ENCODE measurements around the gene MEGF10.
"Not testable (repeated sequence)": the region's sequence is repeated elsewhere in the genome, so short reads cannot be mapped to it uniquely, and the experiment has no call there.

The MEGF10 gene

GRCh38 chr5:127316011-127316410 is 25.4 kb downstream of the MEGF10 start:
- no peak overlapping the region for H2AFZ ChIP-seq (ENCODE audit: low read depth, low read length)
- no peaks in the 10 kb centered on the region for H3K27me3 ChIP-seq (ENCODE audit: low read depth, low read length)
- no peaks in the 10 kb centered on the region for H3K79me2 ChIP-seq (ENCODE audit: low read length)
- H3K4me3 ChIP-seq (ENCODE audit: low read length): no peak overlapping the region
- H3K4me1 ChIP-seq (ENCODE audit: low read length): peaks cover 8% of the 10 kb centered on the region
- no peaks in the 10 kb centered on the region for H3K36me3 ChIP-seq (replicated peaks; ENCODE audit: low read depth, low read length)
- H3K27ac ChIP-seq (ENCODE audit: low read length): no peak overlapping the region
- no peak overlapping the region for H3K4me2 ChIP-seq (ENCODE audit: low read length)
- TF ChIP-seq CTCF (IDR thresholded peaks at IDR 0.05; ENCODE audit: low read depth, low read length) (no peak), EZH2phosphoT487 (IDR thresholded peaks at IDR 0.05; ENCODE audit: low read depth) (no peak)
- no peaks in the 10 kb centered on the region for H3K9me3 ChIP-seq (ENCODE audit: insufficient read depth, low read length)
- H4K20me1 ChIP-seq (ENCODE audit: insufficient read depth, low read length): no peaks in the 10 kb centered on the region
- H3K9ac ChIP-seq (ENCODE audit: low read length): no peak overlapping the region

- not testable (repeated sequence) for H3K9ac ChIP-seq (ENCODE audit: low read length); H4K20me1 ChIP-seq (ENCODE audit: insufficient read depth, low read length); H3K79me2 ChIP-seq (ENCODE audit: low read length); H3K27me3 ChIP-seq (ENCODE audit: low read depth, low read length); H3K4me3 ChIP-seq (ENCODE audit: low read length); H3K27ac ChIP-seq (ENCODE audit: low read length); H2AFZ ChIP-seq (ENCODE audit: low read depth, low read length); H3K4me1 ChIP-seq (ENCODE audit: low read length); H3K36me3 ChIP-seq (replicated peaks; ENCODE audit: low read depth, low read length); H3K4me2 ChIP-seq (ENCODE audit: low read length); H3K9me3 ChIP-seq (ENCODE audit: insufficient read depth, low read length)
Observed at GRCh38 chr5:127317385-127317784, 26.8 kb downstream of the MEGF10 start.

- H3K27me3 ChIP-seq (ENCODE audit: low read depth, low read length): no peaks in the 10 kb centered on the region
- no peaks in the 10 kb centered on the region for H3K9me3 ChIP-seq (ENCODE audit: insufficient read depth, low read length)
- H3K36me3 ChIP-seq (replicated peaks; ENCODE audit: low read depth, low read length): no peaks in the 10 kb centered on the region
- H4K20me1 ChIP-seq (ENCODE audit: insufficient read depth, low read length): no peaks in the 10 kb centered on the region
- no peak overlapping the region for H3K27ac ChIP-seq (ENCODE audit: low read length)
- TF ChIP-seq EZH2phosphoT487 (IDR thresholded peaks at IDR 0.05; ENCODE audit: low read depth): no peak
- TF ChIP-seq CTCF (IDR thresholded peaks at IDR 0.05; ENCODE audit: low read depth, low read length): no peak
- peak overlapping the region; percentile 36; the same call in 1 of the 2 replicates for H2AFZ ChIP-seq (ENCODE audit: low read depth, low read length)
- peaks cover 8% of the 10 kb centered on the region for H3K4me1 ChIP-seq (ENCODE audit: low read length)
- H3K79me2 ChIP-seq (ENCODE audit: low read length): no peaks in the 10 kb centered on the region
- H3K4me3 ChIP-seq (ENCODE audit: low read length): no peak overlapping the region
- no peak overlapping the region for H3K4me2 ChIP-seq (ENCODE audit: low read length)
- H3K9ac ChIP-seq (ENCODE audit: low read length): no peak overlapping the region
Observed at GRCh38 chr5:127320032-127320965, 29.7 kb downstream of the MEGF10 start.

- no peak overlapping the region for H3K4me3 ChIP-seq (ENCODE audit: low read length)
- H3K27me3 ChIP-seq (ENCODE audit: low read depth, low read length): no peaks in the 10 kb centered on the region
- no peaks in the 10 kb centered on the region for H3K9me3 ChIP-seq (ENCODE audit: insufficient read depth, low read length)
- TF ChIP-seq EZH2phosphoT487 (IDR thresholded peaks at IDR 0.05; ENCODE audit: low read depth): no peak
- TF ChIP-seq CTCF (IDR thresholded peaks at IDR 0.05; ENCODE audit: low read depth, low read length): no peak
- no peaks in the 10 kb centered on the region for H3K36me3 ChIP-seq (replicated peaks; ENCODE audit: low read depth, low read length)
- H2AFZ ChIP-seq (ENCODE audit: low read depth, low read length): no peak overlapping the region
- no peaks in the 10 kb centered on the region for H3K79me2 ChIP-seq (ENCODE audit: low read length)
- H3K27ac ChIP-seq (ENCODE audit: low read length): no peak overlapping the region
- H3K9ac ChIP-seq (ENCODE audit: low read length): no peak overlapping the region
- no peak overlapping the region for H3K4me2 ChIP-seq (ENCODE audit: low read length)
- peaks cover 8% of the 10 kb centered on the region for H3K4me1 ChIP-seq (ENCODE audit: low read length)
- no peaks in the 10 kb centered on the region for H4K20me1 ChIP-seq (ENCODE audit: insufficient read depth, low read length)
Observed at GRCh38 chr5:127321465-127321864, 30.9 kb downstream of the MEGF10 start.
